ENCODE results near the gene MID1. TPM values are rescaled to one million over a fixed set of nuclear protein-coding genes. Genes with fewer than 3 reads are reported as not detected.

The MID1 gene
- total RNA-seq, 4 donors from 2014 or later = 5.0 to 8.0 (median 6.4) TPM

GRCh38 chrX:10518073-10518472, 102.3 kb downstream of the MID1 start:
- WGBS = 53% methylated on average over 2 of the region's 2 CpGs
- Histone ChIP-seq H3K4me1 (no peaks in the 10 kb centered on the region), H3K4me3 (no peak overlapping the region), H3K27ac (no peak overlapping the region), H3K9me3 (no peaks in the 10 kb centered on the region), H3K27me3 (no peaks in the 10 kb centered on the region), H3K36me3 (no peaks in the 10 kb centered on the region)
- TF ChIP-seq EP300 (IDR thresholded peaks at IDR 0.05) (no peak), POLR2A (IDR thresholded peaks at IDR 0.05) (no peak), POLR2AphosphoS5 (IDR thresholded peaks at IDR 0.05) (no peak)
- TF ChIP-seq, protein P1, sequence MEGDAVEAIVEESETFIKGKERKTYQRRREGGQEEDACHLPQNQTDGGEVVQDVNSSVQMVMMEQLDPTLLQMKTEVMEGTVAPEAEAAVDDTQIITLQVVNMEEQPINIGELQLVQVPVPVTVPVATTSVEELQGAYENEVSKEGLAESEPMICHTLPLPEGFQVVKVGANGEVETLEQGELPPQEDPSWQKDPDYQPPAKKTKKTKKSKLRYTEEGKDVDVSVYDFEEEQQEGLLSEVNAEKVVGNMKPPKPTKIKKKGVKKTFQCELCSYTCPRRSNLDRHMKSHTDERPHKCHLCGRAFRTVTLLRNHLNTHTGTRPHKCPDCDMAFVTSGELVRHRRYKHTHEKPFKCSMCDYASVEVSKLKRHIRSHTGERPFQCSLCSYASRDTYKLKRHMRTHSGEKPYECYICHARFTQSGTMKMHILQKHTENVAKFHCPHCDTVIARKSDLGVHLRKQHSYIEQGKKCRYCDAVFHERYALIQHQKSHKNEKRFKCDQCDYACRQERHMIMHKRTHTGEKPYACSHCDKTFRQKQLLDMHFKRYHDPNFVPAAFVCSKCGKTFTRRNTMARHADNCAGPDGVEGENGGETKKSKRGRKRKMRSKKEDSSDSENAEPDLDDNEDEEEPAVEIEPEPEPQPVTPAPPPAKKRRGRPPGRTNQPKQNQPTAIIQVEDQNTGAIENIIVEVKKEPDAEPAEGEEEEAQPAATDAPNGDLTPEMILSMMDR (IDR thresholded peaks at IDR 0.05) = no peak
- DNase-seq (ENCODE audit: low spot score in 2 of 2) = no peak

GRCh38 chrX:10516781-10517322, 103.5 kb downstream of the MID1 start:
- no peaks in the 10 kb centered on the region for H3K4me1 ChIP-seq
- no peaks in the 10 kb centered on the region for H3K27me3 ChIP-seq
- H3K27ac ChIP-seq = no peak overlapping the region
- H3K9me3 ChIP-seq = no peaks in the 10 kb centered on the region
- no peak for TF ChIP-seq POLR2AphosphoS5 (IDR thresholded peaks at IDR 0.05)
- TF ChIP-seq EP300 (IDR thresholded peaks at IDR 0.05) = no peak
- no peak for TF ChIP-seq POLR2A (IDR thresholded peaks at IDR 0.05)
- TF ChIP-seq, protein P1 (IDR thresholded peaks at IDR 0.05) = no peak
- no peak overlapping the region for H3K4me3 ChIP-seq
- H3K36me3 ChIP-seq = no peaks in the 10 kb centered on the region
- no peak for DNase-seq (ENCODE audit: low spot score in 2 of 2)
- 44% methylated on average over 5 of the region's 5 CpGs for WGBS

- H3K27ac ChIP-seq = no peak overlapping the region
- no peak for DNase-seq (ENCODE audit: low spot score in 2 of 2)
- WGBS = 35% methylated on average over 6 of the region's 6 CpGs
Measured at GRCh38 chrX:10514891-10515290, 105.5 kb downstream of the MID1 start.

DNA sequence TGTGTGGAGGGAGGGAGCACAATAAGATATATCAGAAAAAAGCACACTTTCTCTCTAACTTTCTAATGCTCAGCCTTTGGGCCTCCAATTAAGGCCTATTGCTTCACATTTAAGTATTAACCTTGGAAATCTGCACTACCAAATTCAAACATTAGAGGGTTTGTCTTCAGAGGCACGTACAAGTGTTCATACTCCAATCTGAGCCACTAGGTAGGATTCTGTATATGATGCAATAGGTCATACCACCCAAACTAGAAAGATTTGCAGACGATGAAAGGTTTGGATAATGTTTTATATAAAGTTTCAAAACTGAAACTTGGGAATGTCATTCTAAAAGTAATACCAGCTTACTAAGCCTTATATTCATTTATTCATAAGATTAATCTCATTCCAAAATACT, 106.4 kb downstream of the MID1 start:
- Histone ChIP-seq H3K27me3 (no peaks in the 10 kb centered on the region), H3K9me3 (no peaks in the 10 kb centered on the region), H3K4me3 (no peak overlapping the region), H3K27ac (no peak overlapping the region), H3K4me1 (no peaks in the 10 kb centered on the region), H3K36me3 (no peaks in the 10 kb centered on the region)
- WGBS = 69% methylated on average over 2 of the region's 2 CpGs
- TF ChIP-seq POLR2AphosphoS5 (IDR thresholded peaks at IDR 0.05) (no peak), EP300 (IDR thresholded peaks at IDR 0.05) (no peak), POLR2A (IDR thresholded peaks at IDR 0.05) (no peak)
- TF ChIP-seq, protein P1 (IDR thresholded peaks at IDR 0.05) = no peak
- DNase-seq (ENCODE audit: low spot score in 2 of 2) = no peak

More at GRCh38 chrX:10514891-10515290, 105.5 kb downstream of the MID1 start:
- no peaks in the 10 kb centered on the region for H3K36me3 ChIP-seq
- H3K9me3 ChIP-seq = no peaks in the 10 kb centered on the region
- no peaks in the 10 kb centered on the region for H3K27me3 ChIP-seq
- no peak overlapping the region for H3K4me3 ChIP-seq
- no peaks in the 10 kb centered on the region for H3K4me1 ChIP-seq
- TF ChIP-seq, protein P1 (IDR thresholded peaks at IDR 0.05) = no peak
- TF ChIP-seq EP300 (IDR thresholded peaks at IDR 0.05) (no peak), POLR2AphosphoS5 (IDR thresholded peaks at IDR 0.05) (no peak), POLR2A (IDR thresholded peaks at IDR 0.05) (no peak)

GRCh38 chrX:10512741-10513140, 107.6 kb downstream of the MID1 start:
- H3K27ac ChIP-seq = no peak overlapping the region
- no peaks in the 10 kb centered on the region for H3K9me3 ChIP-seq
- no peak overlapping the region for H3K4me3 ChIP-seq
- no peak for DNase-seq (ENCODE audit: low spot score in 2 of 2)
- TF ChIP-seq POLR2A (IDR thresholded peaks at IDR 0.05) = no peak
- no peak for TF ChIP-seq EP300 (IDR thresholded peaks at IDR 0.05)
- TF ChIP-seq, protein P1 (IDR thresholded peaks at IDR 0.05) = no peak
- TF ChIP-seq POLR2AphosphoS5 (IDR thresholded peaks at IDR 0.05) = no peak
- 63% methylated on average over 3 of the region's 3 CpGs for WGBS
- no peaks in the 10 kb centered on the region for H3K27me3 ChIP-seq
- no peaks in the 10 kb centered on the region for H3K4me1 ChIP-seq
- H3K36me3 ChIP-seq = no peaks in the 10 kb centered on the region

Measured in suprapubic skin (tissue), 4 donors.